ENCODE measurements around the gene TLN1.

Gene TLN1

GRCh38 chr9:35712762-35713400, 19.1 kb downstream of the TLN1 start:
- TF ChIP-seq CTCF (IDR thresholded peaks at IDR 0.05; ENCODE audit: low read depth, low read length, poor library complexity, severe bottlenecking) (no peak), EZH2phosphoT487 (IDR thresholded peaks at IDR 0.05; ENCODE audit: borderline replicate concordance, low read length) (no peak)
- no peaks in the 10 kb centered on the region for H3K79me2 ChIP-seq (ENCODE audit: control insufficient read depth, low read length)
- H3K4me1 ChIP-seq (ENCODE audit: control insufficient read depth, low read length): no peaks in the 10 kb centered on the region
- H3K9me2 ChIP-seq (replicated peaks; ENCODE audit: control insufficient read depth, low read length): no peaks in the 10 kb centered on the region
- no peak overlapping the region for H3K4me2 ChIP-seq (ENCODE audit: low read length)
- H3K4me3 ChIP-seq (ENCODE audit: low read length): no peak overlapping the region
- no peaks in the 10 kb centered on the region for H4K20me1 ChIP-seq (ENCODE audit: control insufficient read depth, insufficient read depth, low read depth, low read length)
- H3K27ac ChIP-seq (ENCODE audit: low read depth, low read length): no peak overlapping the region
- no peaks in the 10 kb centered on the region for H3K27me3 ChIP-seq (ENCODE audit: control insufficient read depth, low read length)
- H3F3A ChIP-seq (ENCODE audit: control insufficient read depth, insufficient read depth): no peaks in the 10 kb centered on the region
- no peaks in the 10 kb centered on the region for H3K9me3 ChIP-seq (ENCODE audit: control insufficient read depth, insufficient read depth, low read length)
- peaks cover 89% of the 10 kb centered on the region for H3K36me3 ChIP-seq (ENCODE audit: control insufficient read depth, low read length)

- H3K9me3 ChIP-seq (ENCODE audit: control insufficient read depth, insufficient read depth, low read length): no peaks in the 10 kb centered on the region
- H3K9me2 ChIP-seq (replicated peaks; ENCODE audit: control insufficient read depth, low read length): no peaks in the 10 kb centered on the region
- no peaks in the 10 kb centered on the region for H4K20me1 ChIP-seq (ENCODE audit: control insufficient read depth, insufficient read depth, low read depth, low read length)
- H3K27me3 ChIP-seq (ENCODE audit: control insufficient read depth, low read length): no peaks in the 10 kb centered on the region
- peaks cover 89% of the 10 kb centered on the region for H3K36me3 ChIP-seq (ENCODE audit: control insufficient read depth, low read length)
- no peak overlapping the region for H3K4me2 ChIP-seq (ENCODE audit: low read length)
- H3K27ac ChIP-seq (ENCODE audit: low read depth, low read length): no peak overlapping the region
- H3K4me1 ChIP-seq (ENCODE audit: control insufficient read depth, low read length): no peaks in the 10 kb centered on the region
- H3K79me2 ChIP-seq (ENCODE audit: control insufficient read depth, low read length): no peaks in the 10 kb centered on the region
- no peaks in the 10 kb centered on the region for H3F3A ChIP-seq (ENCODE audit: control insufficient read depth, insufficient read depth)
- H3K4me3 ChIP-seq (ENCODE audit: low read length): no peak overlapping the region
- no peak for TF ChIP-seq CTCF (IDR thresholded peaks at IDR 0.05; ENCODE audit: low read depth, low read length, poor library complexity, severe bottlenecking)
- TF ChIP-seq EZH2phosphoT487 (IDR thresholded peaks at IDR 0.05; ENCODE audit: borderline replicate concordance, low read length): no peak
These were observed 20.2 kb downstream of the TLN1 start for GRCh38 chr9:35711501-35712428.

GRCh38 chr9:35710818-35711500, 21.0 kb downstream of the TLN1 start:
- H3K4me1 ChIP-seq (ENCODE audit: control insufficient read depth, low read length): no peaks in the 10 kb centered on the region
- no peaks in the 10 kb centered on the region for H3F3A ChIP-seq (ENCODE audit: control insufficient read depth, insufficient read depth)
- H3K36me3 ChIP-seq (ENCODE audit: control insufficient read depth, low read length): peaks cover 89% of the 10 kb centered on the region
- no peak overlapping the region for H3K27ac ChIP-seq (ENCODE audit: low read depth, low read length)
- no peaks in the 10 kb centered on the region for H4K20me1 ChIP-seq (ENCODE audit: control insufficient read depth, insufficient read depth, low read depth, low read length)
- H3K79me2 ChIP-seq (ENCODE audit: control insufficient read depth, low read length): no peaks in the 10 kb centered on the region
- H3K4me3 ChIP-seq (ENCODE audit: low read length): no peak overlapping the region
- H3K9me2 ChIP-seq (replicated peaks; ENCODE audit: control insufficient read depth, low read length): no peaks in the 10 kb centered on the region
- no peak overlapping the region for H3K4me2 ChIP-seq (ENCODE audit: low read length)
- no peaks in the 10 kb centered on the region for H3K27me3 ChIP-seq (ENCODE audit: control insufficient read depth, low read length)
- TF ChIP-seq CTCF (IDR thresholded peaks at IDR 0.05; ENCODE audit: low read depth, low read length, poor library complexity, severe bottlenecking) (no peak), EZH2phosphoT487 (IDR thresholded peaks at IDR 0.05; ENCODE audit: borderline replicate concordance, low read length) (no peak)
- no peaks in the 10 kb centered on the region for H3K9me3 ChIP-seq (ENCODE audit: control insufficient read depth, insufficient read depth, low read length)

All from DOHH2 (cell line).